H1 (cell line): ENCODE measurements around the gene DOP1B. TPM values are rescaled to one million over a fixed set of nuclear protein-coding genes. Genes with fewer than 3 reads are reported as not detected.

Experiments
- SP4 ChIP-seq: IDR thresholded peaks from 2 replicates; pipeline ENCODE4 v1.6.1; 2012; ENCODE audit warnings: low read length, inconsistent platforms
- SUZ12 ChIP-seq: fragments of 200-600 bp; sonication (generic); IDR thresholded peaks from 2 replicates; pipeline ENCODE4 v1.6.1; 2012; ENCODE audit warnings: mild to moderate bottlenecking, inconsistent platforms, low read length, moderate library complexity, mixed read lengths
- TBP ChIP-seq: IDR thresholded peaks from 2 replicates; pipeline ENCODE4 v1.6.1; 2011; ENCODE audit warnings: low read depth, low read length, improper control_type of control experiment
- polyA plus RNA-seq, 7 experiments: library from polyadenylated mRNA; depleted of rRNA in 3 of 7; stranded (reverse) in 5 of 7; unstranded in 2 of 7; fragments of >200 nt in 5 of 7; fragments of 200-250 nt in 2 of 7; gene quantifications; 1 replicate in 5 of 7; 2 replicates in 1 of 7; 4 replicates in 1 of 7; pipeline versions ENCODE4 v1.2.1 to v1.2.3, GENCODE V29; 2011 to 2013; ENCODE audit warnings: missing spikeins in 2 of 7, mixed read lengths in 2 of 7
- total RNA-seq: library from RNA; stranded (reverse); fragmentation: NEBNext Ultra II Directional; extraction: Animal tissue kit (Norgen Biotek cat#: 25700); gene quantifications from 2 replicates; pipeline ENCODE4 v1.2.1, GENCODE V29; 2021
- TF ChIP-seq, protein P1 (sequence below): fragments of 300-600 bp; sonication (generic); IDR thresholded peaks from 2 replicates; pipeline ENCODE4 v1.7.1; 2012; ENCODE audit warnings: low read length, moderate library complexity, mild to moderate bottlenecking, inconsistent platforms; ENCODE audit not compliant: insufficient replicate concordance

The DOP1B gene
- total and polyA plus RNA-seq, 2 of the 8 experiments (the other 6 are each of a cell fraction or from before 2014, with no cell fraction given): 2.8 to 9.9 TPM

DNA sequence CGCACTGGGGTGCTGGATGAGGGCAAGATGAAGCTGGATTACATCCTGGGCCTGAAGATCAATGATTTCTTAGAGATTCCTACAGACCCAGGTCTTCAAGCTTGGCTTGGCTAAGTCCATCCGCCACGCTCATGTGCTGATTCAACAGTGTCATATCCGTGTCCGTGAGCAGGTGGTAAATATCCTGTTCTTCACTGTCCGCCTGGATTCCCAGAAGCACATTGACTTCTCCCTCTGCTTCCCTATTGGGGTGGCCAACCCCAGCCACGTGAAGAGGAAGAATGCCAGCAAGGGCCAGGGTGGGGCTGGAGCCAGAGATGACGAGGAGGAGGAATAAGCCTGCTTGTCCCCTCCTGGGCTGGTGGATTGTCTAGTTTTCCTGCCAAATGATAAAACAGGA lies 23.9 kb upstream of the DOP1B start (continued):
- TF ChIP-seq, protein P1, sequence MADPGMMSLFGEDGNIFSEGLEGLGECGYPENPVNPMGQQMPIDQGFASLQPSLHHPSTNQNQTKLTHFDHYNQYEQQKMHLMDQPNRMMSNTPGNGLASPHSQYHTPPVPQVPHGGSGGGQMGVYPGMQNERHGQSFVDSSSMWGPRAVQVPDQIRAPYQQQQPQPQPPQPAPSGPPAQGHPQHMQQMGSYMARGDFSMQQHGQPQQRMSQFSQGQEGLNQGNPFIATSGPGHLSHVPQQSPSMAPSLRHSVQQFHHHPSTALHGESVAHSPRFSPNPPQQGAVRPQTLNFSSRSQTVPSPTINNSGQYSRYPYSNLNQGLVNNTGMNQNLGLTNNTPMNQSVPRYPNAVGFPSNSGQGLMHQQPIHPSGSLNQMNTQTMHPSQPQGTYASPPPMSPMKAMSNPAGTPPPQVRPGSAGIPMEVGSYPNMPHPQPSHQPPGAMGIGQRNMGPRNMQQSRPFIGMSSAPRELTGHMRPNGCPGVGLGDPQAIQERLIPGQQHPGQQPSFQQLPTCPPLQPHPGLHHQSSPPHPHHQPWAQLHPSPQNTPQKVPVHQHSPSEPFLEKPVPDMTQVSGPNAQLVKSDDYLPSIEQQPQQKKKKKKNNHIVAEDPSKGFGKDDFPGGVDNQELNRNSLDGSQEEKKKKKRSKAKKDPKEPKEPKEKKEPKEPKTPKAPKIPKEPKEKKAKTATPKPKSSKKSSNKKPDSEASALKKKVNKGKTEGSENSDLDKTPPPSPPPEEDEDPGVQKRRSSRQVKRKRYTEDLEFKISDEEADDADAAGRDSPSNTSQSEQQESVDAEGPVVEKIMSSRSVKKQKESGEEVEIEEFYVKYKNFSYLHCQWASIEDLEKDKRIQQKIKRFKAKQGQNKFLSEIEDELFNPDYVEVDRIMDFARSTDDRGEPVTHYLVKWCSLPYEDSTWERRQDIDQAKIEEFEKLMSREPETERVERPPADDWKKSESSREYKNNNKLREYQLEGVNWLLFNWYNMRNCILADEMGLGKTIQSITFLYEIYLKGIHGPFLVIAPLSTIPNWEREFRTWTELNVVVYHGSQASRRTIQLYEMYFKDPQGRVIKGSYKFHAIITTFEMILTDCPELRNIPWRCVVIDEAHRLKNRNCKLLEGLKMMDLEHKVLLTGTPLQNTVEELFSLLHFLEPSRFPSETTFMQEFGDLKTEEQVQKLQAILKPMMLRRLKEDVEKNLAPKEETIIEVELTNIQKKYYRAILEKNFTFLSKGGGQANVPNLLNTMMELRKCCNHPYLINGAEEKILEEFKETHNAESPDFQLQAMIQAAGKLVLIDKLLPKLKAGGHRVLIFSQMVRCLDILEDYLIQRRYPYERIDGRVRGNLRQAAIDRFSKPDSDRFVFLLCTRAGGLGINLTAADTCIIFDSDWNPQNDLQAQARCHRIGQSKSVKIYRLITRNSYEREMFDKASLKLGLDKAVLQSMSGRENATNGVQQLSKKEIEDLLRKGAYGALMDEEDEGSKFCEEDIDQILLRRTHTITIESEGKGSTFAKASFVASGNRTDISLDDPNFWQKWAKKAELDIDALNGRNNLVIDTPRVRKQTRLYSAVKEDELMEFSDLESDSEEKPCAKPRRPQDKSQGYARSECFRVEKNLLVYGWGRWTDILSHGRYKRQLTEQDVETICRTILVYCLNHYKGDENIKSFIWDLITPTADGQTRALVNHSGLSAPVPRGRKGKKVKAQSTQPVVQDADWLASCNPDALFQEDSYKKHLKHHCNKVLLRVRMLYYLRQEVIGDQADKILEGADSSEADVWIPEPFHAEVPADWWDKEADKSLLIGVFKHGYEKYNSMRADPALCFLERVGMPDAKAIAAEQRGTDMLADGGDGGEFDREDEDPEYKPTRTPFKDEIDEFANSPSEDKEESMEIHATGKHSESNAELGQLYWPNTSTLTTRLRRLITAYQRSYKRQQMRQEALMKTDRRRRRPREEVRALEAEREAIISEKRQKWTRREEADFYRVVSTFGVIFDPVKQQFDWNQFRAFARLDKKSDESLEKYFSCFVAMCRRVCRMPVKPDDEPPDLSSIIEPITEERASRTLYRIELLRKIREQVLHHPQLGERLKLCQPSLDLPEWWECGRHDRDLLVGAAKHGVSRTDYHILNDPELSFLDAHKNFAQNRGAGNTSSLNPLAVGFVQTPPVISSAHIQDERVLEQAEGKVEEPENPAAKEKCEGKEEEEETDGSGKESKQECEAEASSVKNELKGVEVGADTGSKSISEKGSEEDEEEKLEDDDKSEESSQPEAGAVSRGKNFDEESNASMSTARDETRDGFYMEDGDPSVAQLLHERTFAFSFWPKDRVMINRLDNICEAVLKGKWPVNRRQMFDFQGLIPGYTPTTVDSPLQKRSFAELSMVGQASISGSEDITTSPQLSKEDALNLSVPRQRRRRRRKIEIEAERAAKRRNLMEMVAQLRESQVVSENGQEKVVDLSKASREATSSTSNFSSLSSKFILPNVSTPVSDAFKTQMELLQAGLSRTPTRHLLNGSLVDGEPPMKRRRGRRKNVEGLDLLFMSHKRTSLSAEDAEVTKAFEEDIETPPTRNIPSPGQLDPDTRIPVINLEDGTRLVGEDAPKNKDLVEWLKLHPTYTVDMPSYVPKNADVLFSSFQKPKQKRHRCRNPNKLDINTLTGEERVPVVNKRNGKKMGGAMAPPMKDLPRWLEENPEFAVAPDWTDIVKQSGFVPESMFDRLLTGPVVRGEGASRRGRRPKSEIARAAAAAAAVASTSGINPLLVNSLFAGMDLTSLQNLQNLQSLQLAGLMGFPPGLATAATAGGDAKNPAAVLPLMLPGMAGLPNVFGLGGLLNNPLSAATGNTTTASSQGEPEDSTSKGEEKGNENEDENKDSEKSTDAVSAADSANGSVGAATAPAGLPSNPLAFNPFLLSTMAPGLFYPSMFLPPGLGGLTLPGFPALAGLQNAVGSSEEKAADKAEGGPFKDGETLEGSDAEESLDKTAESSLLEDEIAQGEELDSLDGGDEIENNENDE: no peak
- TF ChIP-seq SUZ12 (no peak), SP4 (no peak), TBP (no peak)
